Measurements from ENCODE around the gene HMGN4. TPM values are rescaled to one million over a fixed set of nuclear protein-coding genes. Genes with fewer than 3 reads are reported as not detected.

Gene HMGN4
- total and polyA plus RNA-seq, 9 of the 15 experiments (the other 6 are each of a cell fraction or from before 2014, with no cell fraction given), result 35.4 to 134 (median 94.1) TPM

- TF ChIP-seq, protein P1, sequence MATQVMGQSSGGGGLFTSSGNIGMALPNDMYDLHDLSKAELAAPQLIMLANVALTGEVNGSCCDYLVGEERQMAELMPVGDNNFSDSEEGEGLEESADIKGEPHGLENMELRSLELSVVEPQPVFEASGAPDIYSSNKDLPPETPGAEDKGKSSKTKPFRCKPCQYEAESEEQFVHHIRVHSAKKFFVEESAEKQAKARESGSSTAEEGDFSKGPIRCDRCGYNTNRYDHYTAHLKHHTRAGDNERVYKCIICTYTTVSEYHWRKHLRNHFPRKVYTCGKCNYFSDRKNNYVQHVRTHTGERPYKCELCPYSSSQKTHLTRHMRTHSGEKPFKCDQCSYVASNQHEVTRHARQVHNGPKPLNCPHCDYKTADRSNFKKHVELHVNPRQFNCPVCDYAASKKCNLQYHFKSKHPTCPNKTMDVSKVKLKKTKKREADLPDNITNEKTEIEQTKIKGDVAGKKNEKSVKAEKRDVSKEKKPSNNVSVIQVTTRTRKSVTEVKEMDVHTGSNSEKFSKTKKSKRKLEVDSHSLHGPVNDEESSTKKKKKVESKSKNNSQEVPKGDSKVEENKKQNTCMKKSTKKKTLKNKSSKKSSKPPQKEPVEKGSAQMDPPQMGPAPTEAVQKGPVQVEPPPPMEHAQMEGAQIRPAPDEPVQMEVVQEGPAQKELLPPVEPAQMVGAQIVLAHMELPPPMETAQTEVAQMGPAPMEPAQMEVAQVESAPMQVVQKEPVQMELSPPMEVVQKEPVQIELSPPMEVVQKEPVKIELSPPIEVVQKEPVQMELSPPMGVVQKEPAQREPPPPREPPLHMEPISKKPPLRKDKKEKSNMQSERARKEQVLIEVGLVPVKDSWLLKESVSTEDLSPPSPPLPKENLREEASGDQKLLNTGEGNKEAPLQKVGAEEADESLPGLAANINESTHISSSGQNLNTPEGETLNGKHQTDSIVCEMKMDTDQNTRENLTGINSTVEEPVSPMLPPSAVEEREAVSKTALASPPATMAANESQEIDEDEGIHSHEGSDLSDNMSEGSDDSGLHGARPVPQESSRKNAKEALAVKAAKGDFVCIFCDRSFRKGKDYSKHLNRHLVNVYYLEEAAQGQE (IDR thresholded peaks at IDR 0.05; ENCODE audit: borderline replicate concordance), result peak; percentile 14; the same call in 1 of the 2 replicates
- TF ChIP-seq, protein P1 (CRISPR knock-in tag; IDR thresholded peaks at IDR 0.05; ENCODE audit: low read depth), result no peak
- TF ChIP-seq ELF4 (CRISPR knock-in tag; IDR thresholded peaks at IDR 0.05) (0 out of 2 replicates have a peak, but pooled peaks have one; percentile 62), EP300 (IDR thresholded peaks at IDR 0.05; ENCODE audit: low read length) (no peak), NR4A1 (CRISPR knock-in tag; IDR thresholded peaks at IDR 0.05) (no peak), NR4A1 (tag; IDR thresholded peaks at IDR 0.05) (peak; percentile 93), ZNF695 (CRISPR knock-in tag; IDR thresholded peaks at IDR 0.05) (0 out of 2 replicates have a peak, but pooled peaks have one; percentile 26), THRAP3 (IDR thresholded peaks at IDR 0.05; ENCODE audit: borderline replicate concordance) (peak; percentile 64; the same call in 1 of the 2 replicates), CEBPB (tag; IDR thresholded peaks at IDR 0.05) (peak; percentile 97; the same call in 1 of the 2 replicates), SRSF3 (IDR thresholded peaks at IDR 0.05; ENCODE audit: insufficient read depth, low read length) (no peak), ZNF583 (CRISPR knock-in tag; IDR thresholded peaks at IDR 0.05) (peak; percentile 84; the same call in 1 of the 2 replicates), ZNF780A (CRISPR knock-in tag; IDR thresholded peaks at IDR 0.05) (no peak)
- TF ChIP-seq, protein P2, sequence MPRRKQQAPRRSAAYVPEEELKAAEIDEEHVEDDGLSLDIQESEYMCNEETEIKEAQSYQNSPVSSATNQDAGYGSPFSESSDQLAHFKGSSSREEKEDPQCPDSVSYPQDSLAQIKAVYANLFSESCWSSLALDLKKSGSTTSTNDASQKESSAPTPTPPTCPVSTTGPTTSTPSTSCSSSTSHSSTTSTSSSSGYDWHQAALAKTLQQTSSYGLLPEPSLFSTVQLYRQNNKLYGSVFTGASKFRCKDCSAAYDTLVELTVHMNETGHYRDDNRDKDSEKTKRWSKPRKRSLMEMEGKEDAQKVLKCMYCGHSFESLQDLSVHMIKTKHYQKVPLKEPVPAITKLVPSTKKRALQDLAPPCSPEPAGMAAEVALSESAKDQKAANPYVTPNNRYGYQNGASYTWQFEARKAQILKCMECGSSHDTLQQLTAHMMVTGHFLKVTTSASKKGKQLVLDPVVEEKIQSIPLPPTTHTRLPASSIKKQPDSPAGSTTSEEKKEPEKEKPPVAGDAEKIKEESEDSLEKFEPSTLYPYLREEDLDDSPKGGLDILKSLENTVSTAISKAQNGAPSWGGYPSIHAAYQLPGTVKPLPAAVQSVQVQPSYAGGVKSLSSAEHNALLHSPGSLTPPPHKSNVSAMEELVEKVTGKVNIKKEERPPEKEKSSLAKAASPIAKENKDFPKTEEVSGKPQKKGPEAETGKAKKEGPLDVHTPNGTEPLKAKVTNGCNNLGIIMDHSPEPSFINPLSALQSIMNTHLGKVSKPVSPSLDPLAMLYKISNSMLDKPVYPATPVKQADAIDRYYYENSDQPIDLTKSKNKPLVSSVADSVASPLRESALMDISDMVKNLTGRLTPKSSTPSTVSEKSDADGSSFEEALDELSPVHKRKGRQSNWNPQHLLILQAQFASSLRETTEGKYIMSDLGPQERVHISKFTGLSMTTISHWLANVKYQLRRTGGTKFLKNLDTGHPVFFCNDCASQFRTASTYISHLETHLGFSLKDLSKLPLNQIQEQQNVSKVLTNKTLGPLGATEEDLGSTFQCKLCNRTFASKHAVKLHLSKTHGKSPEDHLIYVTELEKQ (CRISPR knock-in tag; IDR thresholded peaks at IDR 0.05), result peak; percentile 83
Observed at GRCh38 chr6:26593278-26594130, 55.3 kb downstream of the HMGN4 start (continued).

All from K562 (cell line).